ENCODE data around the gene SGMS1. TPM values are rescaled to one million over a fixed set of nuclear protein-coding genes. Genes with fewer than 3 reads are reported as not detected.

Gene SGMS1
- total RNA-seq, 1 donor, result 68.0 TPM

GRCh38 chr10:50381642-50382041, 242.1 kb downstream of the SGMS1 start:
- TF ChIP-seq CTCF (IDR thresholded peaks at IDR 0.05; ENCODE audit: extremely low read depth, low read depth, low read length), result no peak
- Histone ChIP-seq H4K20me1 (ENCODE audit: insufficient read depth, low read length) (no peaks in the 10 kb centered on the region), H3K27me3 (ENCODE audit: insufficient read depth, low read length) (no peaks in the 10 kb centered on the region), H3K4me1 (ENCODE audit: insufficient read depth, low read length) (peaks cover 8% of the 10 kb centered on the region), H3K4me3 (ENCODE audit: insufficient read depth, low read length) (no peak overlapping the region), H3K36me3 (ENCODE audit: insufficient read depth, low read length) (no peaks in the 10 kb centered on the region), H3K9me3 (ENCODE audit: low read depth, low read length) (no peaks in the 10 kb centered on the region), H3K4me2 (ENCODE audit: insufficient read depth, low read length) (no peak overlapping the region), H3K27ac (ENCODE audit: low read depth, low read length) (no peak overlapping the region), H3K79me2 (ENCODE audit: insufficient read depth, low read length) (peaks cover 48% of the 10 kb centered on the region), H2AFZ (ENCODE audit: low read length) (no peak overlapping the region)
- DNase-seq (ENCODE audit: insufficient read length, low spot score, missing footprints), result no peak

GRCh38 chr10:50379616-50380015, 244.1 kb downstream of the SGMS1 start:
- Histone ChIP-seq H3K36me3 (ENCODE audit: insufficient read depth, low read length) (no peaks in the 10 kb centered on the region), H3K27me3 (ENCODE audit: insufficient read depth, low read length) (no peaks in the 10 kb centered on the region), H3K4me2 (ENCODE audit: insufficient read depth, low read length) (no peak overlapping the region), H3K9me3 (ENCODE audit: low read depth, low read length) (no peaks in the 10 kb centered on the region), H3K27ac (ENCODE audit: low read depth, low read length) (no peak overlapping the region), H4K20me1 (ENCODE audit: insufficient read depth, low read length) (no peaks in the 10 kb centered on the region), H2AFZ (ENCODE audit: low read length) (no peak overlapping the region), H3K4me1 (ENCODE audit: insufficient read depth, low read length) (peaks cover 9% of the 10 kb centered on the region), H3K4me3 (ENCODE audit: insufficient read depth, low read length) (no peak overlapping the region), H3K79me2 (ENCODE audit: insufficient read depth, low read length) (peaks cover 45% of the 10 kb centered on the region)
- no peak for DNase-seq (ENCODE audit: insufficient read length, low spot score, missing footprints)
- no peak for TF ChIP-seq CTCF (IDR thresholded peaks at IDR 0.05; ENCODE audit: extremely low read depth, low read depth, low read length)

- peaks cover 50% of the 10 kb centered on the region for H3K79me2 ChIP-seq (ENCODE audit: insufficient read depth, low read length)
Observed at GRCh38 chr10:50375745-50376144, 248.0 kb downstream of the SGMS1 start.

GRCh38 chr10:50375051-50375452, 248.7 kb downstream of the SGMS1 start:
- H3K36me3 ChIP-seq (ENCODE audit: insufficient read depth, low read length), result no peaks in the 10 kb centered on the region

More at GRCh38 chr10:50375745-50376144, 248.0 kb downstream of the SGMS1 start:
- Histone ChIP-seq H4K20me1 (ENCODE audit: insufficient read depth, low read length) (no peaks in the 10 kb centered on the region), H3K27ac (ENCODE audit: low read depth, low read length) (no peak overlapping the region), H2AFZ (ENCODE audit: low read length) (no peak overlapping the region), H3K36me3 (ENCODE audit: insufficient read depth, low read length) (no peaks in the 10 kb centered on the region), H3K27me3 (ENCODE audit: insufficient read depth, low read length) (no peaks in the 10 kb centered on the region), H3K9me3 (ENCODE audit: low read depth, low read length) (no peaks in the 10 kb centered on the region), H3K4me3 (ENCODE audit: insufficient read depth, low read length) (no peak overlapping the region), H3K4me2 (ENCODE audit: insufficient read depth, low read length) (no peak overlapping the region), H3K4me1 (ENCODE audit: insufficient read depth, low read length) (peaks cover 11% of the 10 kb centered on the region)
- no peak for TF ChIP-seq CTCF (IDR thresholded peaks at IDR 0.05; ENCODE audit: extremely low read depth, low read depth, low read length)
- no peak for DNase-seq (ENCODE audit: insufficient read length, low spot score, missing footprints)

More at GRCh38 chr10:50375051-50375452, 248.7 kb downstream of the SGMS1 start:
- Histone ChIP-seq H4K20me1 (ENCODE audit: insufficient read depth, low read length) (no peaks in the 10 kb centered on the region), H3K4me3 (ENCODE audit: insufficient read depth, low read length) (no peak overlapping the region), H3K4me1 (ENCODE audit: insufficient read depth, low read length) (peaks cover 11% of the 10 kb centered on the region), H3K9me3 (ENCODE audit: low read depth, low read length) (no peaks in the 10 kb centered on the region), H3K27me3 (ENCODE audit: insufficient read depth, low read length) (no peaks in the 10 kb centered on the region), H3K79me2 (ENCODE audit: insufficient read depth, low read length) (peaks cover 45% of the 10 kb centered on the region), H2AFZ (ENCODE audit: low read length) (no peak overlapping the region), H3K4me2 (ENCODE audit: insufficient read depth, low read length) (no peak overlapping the region), H3K27ac (ENCODE audit: low read depth, low read length) (no peak overlapping the region)
- TF ChIP-seq CTCF (IDR thresholded peaks at IDR 0.05; ENCODE audit: extremely low read depth, low read depth, low read length), result no peak
- DNase-seq (ENCODE audit: insufficient read length, low spot score, missing footprints), result no peak
